Urinary bladder (tissue), 4 donors: ENCODE results near the gene TTC7B. TPM values are rescaled to one million over a fixed set of nuclear protein-coding genes. Genes with fewer than 3 reads are reported as not detected.

Experiments used
- DNase-seq: peaks from one replicate; pipeline ENCODE4 v3.0.0-alpha.2; 2015; ENCODE audit errors: extremely low spot score
- H3K27ac ChIP-seq: one replicate; pipeline ENCODE4 v1.5.1; 2013; ENCODE audit warnings: low read depth, mild to moderate bottlenecking, moderate library complexity
- H3K36me3 ChIP-seq: one replicate; pipeline ENCODE4 v1.6.1; 2013; ENCODE audit warnings: mild to moderate bottlenecking, moderate library complexity; ENCODE audit not compliant: insufficient read depth
- H3K4me1 ChIP-seq: one replicate; pipeline ENCODE4 v1.6.1; 2013; ENCODE audit warnings: mild to moderate bottlenecking, moderate library complexity; ENCODE audit not compliant: insufficient read depth
- H3K4me3 ChIP-seq: one replicate; pipeline ENCODE4 v1.5.1; 2013; ENCODE audit warnings: low read depth, low read length
- WGBS: extraction: QIAGEN DNeasy Blood & Tissue Kit; methylation state at CpG from one replicate; pipeline ENCODE4 v1.1.7; 2013; 5-methylcytosine and 5-hydroxymethylcytosine counted together
- polyA plus RNA-seq: library from polyadenylated mRNA; stranded (reverse); fragments of 200-250 nt; gene quantifications from one replicate; pipeline ENCODE4 v1.2.3, GENCODE V29; 2013
- total RNA-seq: library from RNA; depleted of rRNA; stranded (reverse); fragments of >200 nt; gene quantifications from one replicate; pipeline ENCODE4 v1.2.3, GENCODE V29; 2014
- donor health status: healthy with polysubstance abuse.
- donor health status: healthy.

The TTC7B gene
- total and polyA plus RNA-seq, 2 donors: 20.0 to 48.9 TPM

DNA sequence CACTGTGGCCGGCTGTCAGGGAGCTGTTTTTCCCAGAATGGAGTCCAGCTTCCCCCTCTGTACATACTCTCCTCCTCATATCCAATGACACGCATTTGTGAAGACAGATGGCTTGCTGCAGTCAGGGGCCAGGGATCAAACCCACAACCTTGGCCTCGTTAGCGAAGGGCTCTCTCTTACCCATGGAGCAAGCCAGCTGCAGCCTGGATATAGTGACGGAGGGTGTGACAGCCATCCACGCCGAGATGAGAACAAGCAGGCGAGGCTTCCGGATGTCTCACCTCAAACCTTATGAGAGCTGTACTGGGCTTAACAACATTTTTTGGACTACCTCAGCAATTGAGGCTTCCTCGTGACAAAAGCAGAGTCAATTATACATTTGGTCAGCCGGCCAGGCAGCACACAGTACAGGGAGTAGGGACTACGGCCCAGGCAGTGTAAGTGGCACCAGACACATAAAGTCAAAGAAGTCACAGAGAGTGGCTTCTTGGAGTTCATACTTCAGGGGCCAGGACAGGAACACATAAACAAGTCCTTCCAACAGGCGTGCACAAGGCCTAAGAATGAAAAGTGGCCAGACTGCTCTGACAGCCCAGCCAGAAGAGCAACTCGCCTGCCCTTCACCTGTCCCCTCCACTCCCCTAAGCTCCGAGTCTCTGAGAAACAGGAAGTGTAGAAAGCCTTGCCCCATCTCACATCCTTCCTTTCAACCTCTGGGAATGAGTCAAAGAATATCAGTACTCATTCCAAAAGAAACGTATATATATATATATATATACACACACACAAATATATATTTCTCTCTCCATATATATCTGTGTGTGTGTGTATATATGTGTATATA lies 115.1 kb downstream of the TTC7B start:
- H3K4me1 ChIP-seq: no peaks in the 10 kb centered on the region
- H3K36me3 ChIP-seq: no peaks in the 10 kb centered on the region
- DNase-seq: no peak
- no peak overlapping the region for H3K27ac ChIP-seq
- 89% methylated on average over 16 of the region's 16 CpGs for WGBS
- H3K4me3 ChIP-seq: no peak overlapping the region

- Histone ChIP-seq H3K27ac (no peak overlapping the region), H3K4me1 (no peaks in the 10 kb centered on the region), H3K36me3 (no peaks in the 10 kb centered on the region), H3K4me3 (no peak overlapping the region)
- no peak for DNase-seq
- WGBS: 89% methylated on average over 7 of the region's 7 CpGs
Observed at GRCh38 chr14:90699016-90699415, 117.2 kb downstream of the TTC7B start.

- Histone ChIP-seq H3K36me3 (no peaks in the 10 kb centered on the region), H3K4me3 (no peak overlapping the region), H3K27ac (no peak overlapping the region), H3K4me1 (no peaks in the 10 kb centered on the region)
- WGBS: 28% methylated on average over 7 of the region's 7 CpGs
- DNase-seq: no peak
Observed at GRCh38 chr14:90698379-90698869, 117.8 kb downstream of the TTC7B start.

GRCh38 chr14:90697577-90698206 lies 118.5 kb downstream of the TTC7B start:
- peak; percentile 66 for DNase-seq
- H3K27ac ChIP-seq: peak overlapping the region; percentile 71
- H3K36me3 ChIP-seq: peaks cover 1% of the 10 kb centered on the region
- H3K4me1 ChIP-seq: no peaks in the 10 kb centered on the region
- no peak overlapping the region for H3K4me3 ChIP-seq
- WGBS: 24% methylated on average over 15 of the region's 15 CpGs

GRCh38 chr14:90697132-90697531 lies 119.1 kb downstream of the TTC7B start:
- peaks cover 1% of the 10 kb centered on the region for H3K36me3 ChIP-seq
- no peak overlapping the region for H3K4me3 ChIP-seq
- H3K27ac ChIP-seq: no peak overlapping the region
- 39% methylated on average over 2 of the region's 2 CpGs for WGBS
- H3K4me1 ChIP-seq: no peaks in the 10 kb centered on the region
- DNase-seq: no peak

DNA sequence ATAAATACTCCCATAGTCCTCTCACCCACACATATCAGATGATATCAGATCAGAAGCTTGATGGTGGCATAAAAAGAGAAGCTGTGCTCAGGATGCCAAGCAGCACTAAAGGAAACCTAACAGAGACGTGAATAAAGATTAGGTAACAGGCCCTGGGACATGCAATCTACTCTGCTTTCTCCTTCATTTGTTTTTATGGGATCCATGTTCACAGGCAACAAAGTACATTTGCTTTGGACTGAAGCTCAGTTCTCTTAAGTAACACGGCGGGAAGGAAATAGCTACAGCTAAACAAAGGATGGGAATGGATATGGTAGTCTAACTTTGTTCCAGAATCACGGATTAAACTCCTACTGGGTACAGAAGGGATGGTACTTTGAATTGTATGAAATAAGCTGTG lies 119.5 kb downstream of the TTC7B start:
- Histone ChIP-seq H3K27ac (no peak overlapping the region), H3K4me1 (no peaks in the 10 kb centered on the region)

DNA sequence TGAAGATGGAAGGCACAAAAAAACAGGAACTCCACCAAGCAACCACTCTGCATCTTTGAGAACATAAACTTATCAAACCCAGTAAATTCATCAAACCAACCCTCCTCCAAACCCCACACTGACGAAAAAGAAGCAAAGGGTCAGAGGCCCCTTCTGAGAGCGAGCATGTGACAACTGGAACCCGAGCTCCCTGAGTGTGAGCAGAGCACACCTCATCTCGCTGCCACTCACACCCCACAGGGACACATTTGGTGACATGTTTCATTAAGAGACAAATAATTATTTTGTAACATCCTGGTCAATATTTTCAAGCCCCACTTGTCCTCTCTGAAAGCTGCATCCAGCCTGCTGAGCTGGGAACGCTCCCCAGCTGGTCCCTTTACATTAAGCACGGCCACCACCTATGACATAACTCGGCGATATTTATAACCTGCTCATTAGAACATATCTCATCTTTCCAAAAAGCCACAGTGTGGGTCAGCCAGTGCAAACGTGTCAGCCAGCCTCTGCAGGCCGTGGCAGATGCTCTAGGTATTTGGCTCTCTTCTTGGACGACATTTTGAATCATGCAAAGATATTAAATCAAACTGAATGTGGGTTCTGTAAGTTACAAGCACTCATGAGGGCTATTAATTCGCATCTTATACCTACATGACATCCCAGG lies 120.1 kb downstream of the TTC7B start:
- Histone ChIP-seq H3K4me1 (no peaks in the 10 kb centered on the region), H3K27ac (no peak overlapping the region), H3K4me3 (no peak overlapping the region), H3K36me3 (peaks cover 1% of the 10 kb centered on the region)
- 65% methylated on average over 12 of the region's 12 CpGs for WGBS
- DNase-seq: no peak

More for the DNA sequence above, 119.5 kb downstream of the TTC7B start:
- no peak for DNase-seq
- 58% methylated on average over 4 of the region's 4 CpGs for WGBS
- Histone ChIP-seq H3K4me3 (no peak overlapping the region), H3K36me3 (peaks cover 1% of the 10 kb centered on the region)

- H3K4me3 ChIP-seq: no peak overlapping the region
- peaks cover 1% of the 10 kb centered on the region for H3K36me3 ChIP-seq
- DNase-seq: no peak
- WGBS: 83% methylated on average over 3 of the region's 3 CpGs
- no peak overlapping the region for H3K27ac ChIP-seq
- no peaks in the 10 kb centered on the region for H3K4me1 ChIP-seq
Observed at GRCh38 chr14:90693413-90693812, 122.8 kb downstream of the TTC7B start.

DNA sequence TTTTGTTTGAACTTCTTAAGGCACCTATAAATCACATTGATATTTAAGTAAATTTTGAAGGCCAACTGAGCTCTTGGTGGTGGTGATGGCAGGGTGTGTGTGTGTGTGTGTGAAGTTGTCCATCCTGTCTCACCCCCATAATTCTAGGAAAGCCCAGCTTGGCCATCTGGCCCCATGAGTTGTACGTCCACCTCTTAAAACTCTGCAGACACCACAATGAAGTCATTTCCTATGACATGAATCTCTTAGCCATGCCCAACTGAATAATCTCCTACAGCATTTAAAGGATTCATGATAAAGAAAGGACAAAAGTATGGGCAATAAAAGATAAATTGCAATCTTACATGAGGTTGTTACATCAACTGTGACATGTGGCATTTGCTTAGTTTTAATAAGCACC lies 123.4 kb downstream of the TTC7B start:
- no peak for DNase-seq
- Histone ChIP-seq H3K4me1 (no peaks in the 10 kb centered on the region), H3K4me3 (no peak overlapping the region), H3K36me3 (peaks cover 1% of the 10 kb centered on the region), H3K27ac (no peak overlapping the region)
- 79% methylated on average over 1 of the region's 1 CpG for WGBS

- no peak for DNase-seq
- 82% methylated on average over 2 of the region's 2 CpGs for WGBS
- H3K27ac ChIP-seq: no peak overlapping the region
Observed at GRCh38 chr14:90692061-90692460, 124.2 kb downstream of the TTC7B start.

GRCh38 chr14:90691627-90692026 lies 124.6 kb downstream of the TTC7B start:
- no peak for DNase-seq
- Histone ChIP-seq H3K4me1 (no peaks in the 10 kb centered on the region), H3K36me3 (peaks cover 1% of the 10 kb centered on the region), H3K4me3 (no peak overlapping the region), H3K27ac (no peak overlapping the region)
- WGBS: 99% methylated on average over 2 of the region's 2 CpGs

More at GRCh38 chr14:90692061-90692460, 124.2 kb downstream of the TTC7B start:
- Histone ChIP-seq H3K4me3 (no peak overlapping the region), H3K36me3 (peaks cover 1% of the 10 kb centered on the region), H3K4me1 (no peaks in the 10 kb centered on the region)

DNA sequence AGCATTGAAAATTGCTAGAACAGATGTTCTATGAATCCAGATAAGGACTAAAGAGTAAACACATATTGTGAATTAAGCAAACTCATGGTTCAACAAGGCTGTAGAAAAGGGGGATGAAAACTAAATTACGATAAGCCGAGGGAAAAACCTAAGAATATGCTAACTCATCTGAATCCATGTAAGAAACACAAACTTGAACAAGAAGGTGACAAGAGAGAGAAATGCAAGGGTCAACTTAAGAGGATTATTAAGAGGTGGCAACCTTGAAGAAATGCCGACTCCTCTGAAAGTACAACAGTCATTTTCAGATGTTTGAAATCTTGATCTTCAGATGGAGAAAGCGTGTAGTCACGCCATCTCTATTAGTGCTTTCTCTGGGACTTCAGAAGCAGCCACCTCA lies 128.6 kb downstream of the TTC7B start:
- Histone ChIP-seq H3K4me3 (no peak overlapping the region), H3K36me3 (no peaks in the 10 kb centered on the region), H3K4me1 (no peaks in the 10 kb centered on the region), H3K27ac (no peak overlapping the region)
- no peak for DNase-seq
- 97% methylated on average over 5 of the region's 5 CpGs for WGBS

DNA sequence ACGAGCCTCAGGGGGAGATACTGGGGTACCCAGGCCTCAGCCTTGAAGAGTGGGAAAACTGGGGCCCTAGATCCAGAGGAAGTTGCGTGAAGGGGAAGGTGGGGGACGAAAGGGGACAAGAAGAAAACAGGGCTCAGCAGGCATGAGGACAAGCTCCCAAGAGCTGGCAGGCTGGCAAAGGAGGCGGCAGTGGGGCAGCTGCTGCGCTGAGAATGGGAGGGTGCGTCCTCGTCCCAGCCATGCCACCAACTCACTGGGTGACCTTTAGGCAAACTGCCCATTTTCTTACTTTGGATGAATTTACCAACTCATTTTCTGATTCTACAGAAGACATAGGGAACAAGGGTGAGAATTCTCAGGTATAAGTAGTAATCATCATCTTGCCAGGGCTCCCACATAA lies 133.6 kb downstream of the TTC7B start:
- WGBS: 97% methylated on average over 7 of the region's 7 CpGs
- peak overlapping the region; percentile 28 for H3K27ac ChIP-seq
- H3K4me3 ChIP-seq: no peak overlapping the region
- H3K36me3 ChIP-seq: no peaks in the 10 kb centered on the region
- DNase-seq: no peak
- no peaks in the 10 kb centered on the region for H3K4me1 ChIP-seq

DNA sequence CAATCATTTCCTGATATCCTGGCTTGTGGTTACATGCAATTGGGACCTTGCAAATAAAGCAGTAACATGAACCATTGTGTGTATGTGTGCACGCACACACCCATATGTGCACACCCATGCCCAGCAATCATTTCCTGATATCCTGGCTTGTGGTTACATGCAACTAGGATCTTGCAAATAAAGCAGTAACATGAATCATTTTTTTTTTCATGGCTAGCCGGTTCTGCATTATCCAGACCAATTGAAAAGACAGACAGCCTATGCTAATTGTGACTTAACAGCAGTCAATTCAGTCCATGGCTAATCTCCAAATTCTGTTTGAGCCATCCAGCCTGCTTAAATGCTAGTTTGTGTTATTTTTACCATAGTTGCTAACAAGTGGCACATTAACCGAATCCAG lies 134.3 kb downstream of the TTC7B start:
- 81% methylated on average over 3 of the region's 3 CpGs for WGBS
- Histone ChIP-seq H3K4me3 (no peak overlapping the region), H3K27ac (no peak overlapping the region), H3K36me3 (no peaks in the 10 kb centered on the region), H3K4me1 (no peaks in the 10 kb centered on the region)
- DNase-seq: no peak
